H1 (cell line): ENCODE data around the gene LCE6A. TPM values are rescaled to one million over a fixed set of nuclear protein-coding genes. Genes with fewer than 3 reads are reported as not detected.

Source experiments
- CTBP2 ChIP-seq: IDR thresholded peaks from 2 replicates; pipeline ENCODE4 v1.7.0; 2011; ENCODE audit warnings: borderline replicate concordance, mild to moderate bottlenecking, moderate library complexity, mixed read lengths, low read length; ENCODE audit not compliant: insufficient read depth, insufficient read length
- GTF2F1 ChIP-seq: IDR thresholded peaks from 2 replicates; pipeline ENCODE4 v1.6.1; 2012; ENCODE audit warnings: low read depth, low read length, improper control_type of control experiment, borderline replicate concordance
- SP4 ChIP-seq: IDR thresholded peaks from 2 replicates; pipeline ENCODE4 v1.6.1; 2012; ENCODE audit warnings: low read length, inconsistent platforms
- SRF ChIP-seq: IDR thresholded peaks from 2 replicates; pipeline ENCODE4 v1.6.1; 2011; ENCODE audit warnings: mild to moderate bottlenecking, low read depth, low read length, moderate library complexity
- ZNF274 ChIP-seq: IDR thresholded peaks from 2 replicates; pipeline ENCODE4 v1.7.0; 2012; ENCODE audit warnings: low read length, borderline replicate concordance; ENCODE audit errors: extremely low read depth
- polyA plus RNA-seq, 7 experiments: library from polyadenylated mRNA; depleted of rRNA in 3 of 7; stranded (reverse) in 5 of 7; unstranded in 2 of 7; fragments of >200 nt in 5 of 7; fragments of 200-250 nt in 2 of 7; gene quantifications; 1 replicate in 5 of 7; 2 replicates in 1 of 7; 4 replicates in 1 of 7; pipeline versions ENCODE4 v1.2.1 to v1.2.3, GENCODE V29; 2011 to 2013; ENCODE audit warnings: missing spikeins in 2 of 7, mixed read lengths in 2 of 7
- total RNA-seq: library from RNA; stranded (reverse); fragmentation: NEBNext Ultra II Directional; extraction: Animal tissue kit (Norgen Biotek cat#: 25700); gene quantifications from 2 replicates; pipeline ENCODE4 v1.2.1, GENCODE V29; 2021
- TF ChIP-seq, protein P1 (sequence below): IDR thresholded peaks from 2 replicates; pipeline ENCODE4 v1.6.1; 2011; ENCODE audit warnings: low read depth, mild to moderate bottlenecking, low read length; ENCODE audit not compliant: insufficient read depth

The LCE6A gene
- total and polyA plus RNA-seq, 2 of the 8 experiments (the other 6 are each of a cell fraction or from before 2014, with no cell fraction given) = not detected

GRCh38 chr1:152801333-152801732 lies 41.3 kb upstream of the LCE6A start (continued):
- TF ChIP-seq SP4 (no peak), ZNF274 (no peak), SRF (no peak), CTBP2 (no peak), GTF2F1 (no peak)
- TF ChIP-seq, protein P1, sequence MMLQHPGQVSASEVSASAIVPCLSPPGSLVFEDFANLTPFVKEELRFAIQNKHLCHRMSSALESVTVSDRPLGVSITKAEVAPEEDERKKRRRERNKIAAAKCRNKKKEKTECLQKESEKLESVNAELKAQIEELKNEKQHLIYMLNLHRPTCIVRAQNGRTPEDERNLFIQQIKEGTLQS = no peak
